HTERT RPE-1 (cell line): ENCODE results near the gene PIK3IP1.
"Not testable (repeated sequence)": the region's sequence is repeated elsewhere in the genome, so short reads cannot be mapped to it uniquely, and the experiment has no call there.

Experiments
- in situ Hi-C: fragments of 300-500 bp; cut with MboI; formaldehyde crosslinking; loops from 4 replicates; pipeline ENCODE4 v1.14.3; 2020; ENCODE audit warnings: low sequenced_read_pairs

PIK3IP1 gene, protein sequence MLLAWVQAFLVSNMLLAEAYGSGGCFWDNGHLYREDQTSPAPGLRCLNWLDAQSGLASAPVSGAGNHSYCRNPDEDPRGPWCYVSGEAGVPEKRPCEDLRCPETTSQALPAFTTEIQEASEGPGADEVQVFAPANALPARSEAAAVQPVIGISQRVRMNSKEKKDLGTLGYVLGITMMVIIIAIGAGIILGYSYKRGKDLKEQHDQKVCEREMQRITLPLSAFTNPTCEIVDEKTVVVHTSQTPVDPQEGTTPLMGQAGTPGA

DNA sequence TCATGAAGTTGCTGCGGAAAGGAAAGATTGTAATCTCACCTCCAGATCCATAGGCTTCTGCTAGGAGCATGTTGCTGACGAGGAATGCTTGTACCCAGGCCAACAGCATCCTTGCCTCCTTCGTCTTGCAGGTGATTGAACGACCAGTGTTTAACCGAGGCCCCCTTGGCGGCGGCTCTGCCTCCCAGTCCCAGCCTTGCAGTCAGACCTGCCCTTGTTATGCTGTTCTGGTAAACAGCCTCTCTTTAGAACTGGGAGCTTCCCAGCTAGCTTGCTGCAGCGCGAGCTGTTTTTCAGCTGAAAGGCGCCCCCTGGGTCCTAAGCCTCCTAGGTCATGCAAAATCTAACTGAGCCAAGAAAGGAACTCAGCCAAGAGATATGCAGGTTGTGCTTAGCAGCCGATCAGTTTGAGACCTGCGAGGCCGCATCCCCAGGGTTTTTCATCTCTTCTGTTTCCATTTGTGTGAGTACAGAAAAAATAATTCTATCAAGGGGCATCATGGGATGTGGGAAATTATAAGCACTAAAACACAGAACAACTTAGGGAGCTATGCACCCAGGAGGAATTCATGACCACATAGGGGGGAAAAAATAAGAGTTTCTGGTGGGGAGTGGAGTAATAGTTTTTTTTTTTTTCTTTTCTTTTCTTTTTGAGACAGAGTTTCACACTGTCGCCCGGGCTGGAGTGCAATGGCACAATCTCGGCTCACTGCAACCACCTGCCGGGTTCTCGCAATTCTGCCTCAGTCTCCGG, at the start of gene PIK3IP1:
Gene PIK3IP1, minus strand, starts transcription at position 253 of the 754 bp plus-strand sequence. Its CDS starts 144 bp downstream, at position 109.
- in situ Hi-C loops, result no loop called here

DNA sequence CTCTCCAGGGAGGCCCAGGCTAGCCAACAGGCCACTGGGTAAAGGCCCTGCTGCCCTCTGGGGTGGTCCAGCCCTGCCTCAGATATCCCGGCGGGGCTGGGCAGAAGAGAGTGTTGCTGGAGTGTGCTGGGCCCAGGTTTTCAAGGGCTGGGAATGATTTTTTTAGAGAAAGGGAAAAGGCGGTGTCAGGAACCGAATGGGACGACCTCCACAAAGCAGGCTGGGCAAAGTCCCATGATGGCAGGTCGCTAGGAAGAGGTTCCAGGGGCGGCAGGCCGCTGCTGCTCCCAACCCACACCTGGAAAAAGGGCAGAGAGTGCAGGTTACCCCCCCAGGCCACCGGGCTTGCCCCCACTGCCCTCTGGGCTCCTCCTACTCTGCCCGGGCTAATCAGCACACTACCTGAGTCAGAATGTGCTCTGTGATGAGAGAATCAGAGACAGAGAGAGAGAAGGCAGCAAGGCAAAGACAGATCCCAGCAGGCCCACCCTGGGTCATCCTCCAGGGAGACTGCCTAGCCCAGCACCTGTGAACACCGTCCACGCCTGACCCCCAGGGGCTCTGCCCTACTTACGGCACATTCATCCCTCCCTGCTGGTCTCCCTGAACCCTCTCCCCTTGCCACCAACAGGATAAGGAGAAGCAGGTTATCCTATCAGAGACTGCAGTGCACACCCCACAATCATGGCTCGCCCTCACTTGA, 49.2 kb upstream of the PIK3IP1 start:
- in situ Hi-C loops, result no loop called here

DNA sequence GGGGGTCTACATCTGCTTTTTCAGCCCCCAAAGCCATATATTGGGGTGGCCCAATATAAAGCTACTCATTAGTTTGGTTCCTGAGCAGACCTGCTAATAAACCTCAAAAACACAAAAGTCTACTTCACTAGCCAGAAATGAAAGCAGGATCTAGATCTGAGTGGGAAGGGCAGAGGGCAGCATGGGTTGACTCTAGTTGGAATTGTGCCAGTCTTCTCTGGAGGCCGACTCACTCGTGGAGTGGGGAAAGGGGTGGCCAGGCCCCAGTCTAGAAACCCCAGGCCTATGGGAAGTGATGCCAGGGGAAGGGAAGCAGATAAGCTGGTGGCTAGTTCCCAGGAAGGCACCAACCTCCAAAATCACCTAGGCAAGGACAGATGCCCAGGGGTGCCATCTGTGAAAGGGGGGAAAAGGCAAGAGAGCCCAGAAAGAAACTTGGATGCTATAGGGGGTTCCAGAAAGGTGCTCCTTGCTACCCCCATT, 48.5 kb upstream of the PIK3IP1 start:
- in situ Hi-C loops, result no loop called here

DNA sequence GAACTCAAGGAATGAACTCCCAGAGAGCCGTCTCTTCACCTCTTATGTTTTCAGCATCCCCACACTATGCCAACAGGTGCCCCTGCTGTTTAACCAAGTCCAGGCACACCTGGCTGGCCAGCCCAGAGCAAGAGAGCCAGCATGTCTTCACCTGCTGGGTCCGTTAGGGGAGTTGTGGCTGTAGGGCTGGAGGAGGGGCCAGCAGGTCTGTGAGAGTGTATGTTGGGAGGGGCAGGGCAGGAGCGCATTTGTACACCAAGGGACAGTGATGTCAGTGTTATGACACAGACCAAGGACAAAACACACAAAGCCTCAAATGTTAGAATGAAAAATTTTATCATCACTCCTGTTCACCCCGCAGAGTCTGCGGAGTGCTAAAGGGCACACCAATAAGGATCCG, 48.1 kb upstream of the PIK3IP1 start:
- in situ Hi-C loops, result no loop called here

DNA sequence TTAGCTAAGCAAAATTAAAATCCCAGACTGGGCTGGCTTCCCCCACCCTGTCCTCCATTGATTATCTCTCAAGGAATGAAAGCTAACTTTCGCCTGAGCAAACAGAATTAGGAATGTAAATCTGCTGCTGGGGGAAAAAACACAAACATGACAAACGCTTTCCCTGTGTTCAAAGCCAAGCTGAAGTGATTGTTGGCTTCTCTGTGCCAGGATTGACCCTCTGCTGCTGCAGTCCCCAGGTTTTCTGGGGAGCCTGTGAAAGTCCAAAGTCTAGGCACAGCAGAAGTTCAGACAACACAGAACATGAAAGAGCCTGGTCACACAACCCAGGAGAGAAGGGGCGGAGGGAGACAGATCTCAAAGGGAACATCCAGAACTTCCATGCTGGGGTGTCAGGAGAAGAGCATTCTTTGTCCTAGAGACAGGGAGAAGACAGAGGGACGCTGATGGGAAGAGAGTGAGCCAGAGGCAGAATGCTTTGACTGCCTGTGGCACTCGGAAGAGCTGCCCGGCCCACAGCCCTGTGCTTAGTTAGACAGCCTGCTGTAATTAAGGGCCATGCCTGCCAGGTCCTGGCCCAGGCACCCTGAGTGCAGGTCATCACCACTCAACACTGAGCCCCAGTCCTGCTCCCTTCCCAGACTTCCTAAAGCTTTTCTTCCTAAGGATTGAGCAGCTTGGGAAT, 47.0 kb upstream of the PIK3IP1 start:
- in situ Hi-C loops, result no loop called here

DNA sequence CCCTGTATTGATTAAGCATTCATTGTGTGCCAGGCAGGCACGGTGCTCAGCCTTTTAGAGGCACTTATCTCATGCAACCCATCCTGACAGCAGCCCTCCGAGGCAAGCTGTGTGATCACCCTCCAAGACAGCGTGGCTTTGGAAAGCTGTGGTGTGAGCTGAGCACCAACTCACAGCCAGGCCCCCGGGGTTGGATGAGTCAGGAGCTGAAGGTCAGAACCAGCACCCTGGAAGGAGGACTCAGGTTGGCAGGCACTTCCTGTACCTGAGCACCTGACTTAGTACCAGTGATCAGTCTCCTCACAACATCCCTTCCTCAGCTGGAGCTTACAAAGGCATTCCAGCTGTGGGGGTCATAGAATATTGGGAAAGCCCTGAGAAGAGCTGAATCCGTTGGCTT, 44.9 kb upstream of the PIK3IP1 start:
- in situ Hi-C loops, result no loop called here

DNA sequence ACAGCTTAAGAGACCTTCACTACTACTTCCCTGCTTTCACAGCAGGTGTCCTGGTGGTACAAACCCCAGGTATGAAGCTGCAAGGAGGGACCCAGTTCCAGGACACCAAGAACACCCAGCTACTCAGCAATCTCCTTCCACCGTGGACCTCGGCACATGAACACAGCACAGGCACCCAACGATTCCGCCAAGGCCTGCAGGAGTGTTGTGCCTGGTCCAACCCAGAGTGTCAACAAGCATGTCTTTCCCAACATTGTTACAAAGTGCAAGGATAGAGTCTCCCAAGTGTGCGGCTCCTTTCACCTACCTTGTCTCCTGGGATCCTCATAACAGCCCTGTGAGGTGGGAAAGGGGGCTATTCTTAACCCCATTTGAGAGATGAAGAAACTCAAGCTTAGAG, 42.0 kb upstream of the PIK3IP1 start:
- in situ Hi-C loops, result no loop called here

DNA sequence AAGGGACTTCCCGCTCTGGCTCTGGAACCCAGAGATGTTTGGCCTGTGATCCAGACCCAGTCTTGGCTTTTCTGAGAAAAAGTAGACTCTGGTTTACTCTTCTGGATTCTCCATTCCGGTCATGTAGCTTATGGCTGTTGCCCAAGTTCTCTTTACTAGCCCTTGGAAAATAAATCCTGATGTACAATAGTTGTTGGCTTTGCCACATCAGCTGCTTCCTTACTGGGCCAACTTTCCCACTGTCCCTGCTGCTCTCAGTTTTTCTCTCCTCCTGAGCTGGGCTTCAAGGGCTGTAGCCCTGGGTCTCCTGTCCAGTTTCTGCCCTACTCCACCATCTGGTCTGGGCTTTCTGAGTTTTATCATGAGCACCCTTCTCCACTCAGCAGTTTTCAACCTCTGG, 41.4 kb upstream of the PIK3IP1 start:
- in situ Hi-C loops, result no loop called here

DNA sequence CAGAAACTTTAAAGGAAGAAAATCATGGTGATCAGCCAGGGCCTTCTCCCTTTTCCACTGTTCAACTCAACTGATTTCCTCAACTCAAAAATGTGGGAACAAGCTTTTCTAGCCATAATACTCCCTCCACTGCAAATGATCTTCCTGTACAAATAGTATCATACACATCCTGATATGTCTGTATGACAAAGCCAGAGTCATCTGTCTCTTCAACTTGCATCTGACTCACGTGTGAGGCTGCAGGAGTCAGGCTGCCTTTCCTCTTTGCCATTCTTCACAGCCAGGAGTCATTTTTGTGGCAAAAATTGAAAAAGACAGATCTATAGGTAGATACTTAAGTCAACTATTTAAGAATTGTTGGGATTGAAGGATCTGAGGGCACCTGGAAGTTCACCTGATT, 40.6 kb upstream of the PIK3IP1 start:
- in situ Hi-C loops, result no loop called here

DNA sequence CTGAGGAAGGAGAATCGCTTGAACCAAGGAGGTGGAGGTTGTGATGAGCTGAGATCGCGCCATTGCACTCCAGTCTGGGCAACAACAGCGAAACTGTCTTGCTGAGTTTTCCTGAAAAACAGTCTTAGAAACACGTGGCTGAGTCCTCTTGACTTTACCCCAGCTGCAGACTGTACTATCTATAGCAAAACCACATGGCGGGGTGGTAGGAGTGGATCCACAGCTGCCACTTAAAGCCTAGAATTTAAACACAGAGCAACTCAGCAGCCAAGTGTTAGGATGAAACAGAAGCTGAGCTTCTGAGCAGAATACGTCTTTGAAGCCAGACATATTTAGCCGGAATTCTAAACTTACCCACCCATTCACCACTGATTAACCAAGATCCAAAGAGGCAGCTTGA, 39.7 kb upstream of the PIK3IP1 start:
- in situ Hi-C loops, result no loop called here

DNA sequence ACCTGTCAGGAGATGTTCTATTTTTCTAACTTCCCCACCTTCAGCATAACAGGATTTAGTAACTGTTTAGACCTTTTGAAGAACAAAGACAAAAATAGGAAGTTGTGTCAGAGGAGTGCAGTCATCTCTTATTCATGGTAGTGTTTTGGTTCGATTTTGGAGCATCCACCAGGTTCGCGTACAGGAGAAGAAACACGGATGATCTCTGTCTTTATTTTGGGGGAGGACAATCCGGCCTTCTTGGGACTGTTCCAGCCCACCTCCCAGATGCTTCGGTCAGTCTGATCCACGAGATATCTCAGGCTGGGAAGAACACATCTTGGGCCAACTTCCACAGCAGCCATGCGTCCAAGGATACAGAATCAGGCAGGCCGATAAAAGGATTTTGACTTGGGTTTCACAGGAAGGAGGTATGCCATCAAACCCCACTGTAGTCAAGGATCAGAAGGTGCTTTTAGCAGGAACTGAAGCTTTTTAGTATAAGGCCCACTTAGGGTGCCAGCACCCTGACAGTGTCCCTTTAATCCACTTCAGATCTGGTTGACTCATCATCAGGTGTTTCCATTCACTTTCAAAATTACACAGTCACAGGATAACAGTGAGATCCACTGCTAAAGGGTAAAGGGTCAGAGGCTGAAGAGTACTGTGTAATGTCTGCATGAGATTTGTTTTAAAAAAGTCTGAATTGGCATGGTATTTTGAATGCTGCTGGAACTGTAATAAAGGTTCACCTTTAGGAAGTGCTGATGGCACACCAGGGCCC, 37.3 kb upstream of the PIK3IP1 start:
- in situ Hi-C loops, result no loop called here

DNA sequence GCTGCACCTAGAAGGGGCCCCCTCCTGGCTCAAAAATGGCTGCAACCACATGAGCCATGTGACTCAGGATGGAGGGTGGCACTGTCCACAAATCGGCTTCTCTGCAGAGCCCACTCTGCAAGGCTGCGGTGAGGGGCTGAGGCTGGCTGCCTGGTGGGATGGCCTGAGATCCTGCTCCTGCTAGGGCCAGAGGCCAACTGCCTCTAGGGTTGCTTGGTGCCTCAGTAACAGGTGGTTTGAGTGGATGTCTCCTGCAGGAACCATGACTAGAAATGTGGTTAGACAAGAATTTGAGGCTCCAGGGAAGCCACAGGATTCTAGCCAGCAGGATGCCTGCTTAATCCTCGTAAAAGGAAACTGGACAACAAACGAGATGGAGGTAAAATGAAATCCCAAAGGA, 36.7 kb upstream of the PIK3IP1 start:
- in situ Hi-C loops, result no loop called here

DNA sequence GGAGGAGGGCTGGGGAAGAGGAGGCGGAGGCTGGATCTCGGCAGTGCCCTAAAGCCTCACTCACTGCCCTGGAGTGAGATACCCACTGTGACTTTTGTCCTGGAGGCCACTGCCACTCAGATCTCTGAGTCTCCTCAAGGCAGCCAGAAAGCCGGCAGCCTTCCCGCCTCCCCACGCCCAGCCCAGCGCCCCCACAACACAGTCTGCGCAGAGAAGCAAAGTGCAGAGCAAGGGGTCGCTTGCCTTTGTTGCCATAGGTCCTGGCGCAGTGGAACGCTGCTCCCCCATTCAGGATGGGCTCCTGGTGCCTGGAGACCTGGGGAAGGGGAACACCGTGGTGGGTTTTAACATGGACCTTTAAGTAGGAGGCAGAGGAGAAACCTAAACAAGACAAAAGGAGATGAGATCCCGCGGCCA, 36.3 kb upstream of the PIK3IP1 start:
- in situ Hi-C loops, result no loop called here

DNA sequence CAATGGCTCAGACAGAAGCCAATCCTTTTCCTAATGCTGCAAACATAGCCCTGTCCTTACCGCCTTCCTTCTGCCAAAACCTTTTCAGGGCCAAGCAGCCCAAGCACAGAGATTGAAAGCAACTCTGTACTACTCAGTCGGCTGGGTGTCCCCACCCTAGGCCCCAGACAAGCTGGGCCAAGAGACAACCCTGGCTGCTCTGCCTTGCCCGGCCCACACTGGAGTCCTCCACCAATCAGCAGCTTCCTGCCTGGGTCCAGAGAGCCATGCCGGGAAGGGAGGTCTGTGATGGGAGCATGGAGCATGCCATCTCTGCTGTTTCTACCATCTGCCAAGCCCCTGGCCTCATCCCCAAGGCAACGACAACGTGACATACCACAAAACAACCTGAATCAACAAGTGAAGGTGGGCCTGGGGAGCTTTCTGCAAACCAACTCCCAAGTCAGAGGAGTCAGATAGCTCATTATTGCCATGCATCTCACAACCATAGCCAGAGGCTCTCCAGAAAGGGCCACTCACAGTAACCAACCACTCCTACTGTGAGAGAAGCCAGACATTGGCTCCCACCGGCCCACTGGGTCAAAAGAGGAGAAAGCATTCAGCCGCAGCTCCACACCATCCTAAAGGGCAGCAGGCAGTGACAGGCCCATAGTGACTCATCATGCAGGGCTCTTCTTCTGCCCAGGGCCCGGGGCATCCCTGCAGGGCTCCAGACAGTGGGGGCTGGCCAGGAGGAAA, 35.7 kb upstream of the PIK3IP1 start:
- in situ Hi-C loops, result no loop called here

DNA sequence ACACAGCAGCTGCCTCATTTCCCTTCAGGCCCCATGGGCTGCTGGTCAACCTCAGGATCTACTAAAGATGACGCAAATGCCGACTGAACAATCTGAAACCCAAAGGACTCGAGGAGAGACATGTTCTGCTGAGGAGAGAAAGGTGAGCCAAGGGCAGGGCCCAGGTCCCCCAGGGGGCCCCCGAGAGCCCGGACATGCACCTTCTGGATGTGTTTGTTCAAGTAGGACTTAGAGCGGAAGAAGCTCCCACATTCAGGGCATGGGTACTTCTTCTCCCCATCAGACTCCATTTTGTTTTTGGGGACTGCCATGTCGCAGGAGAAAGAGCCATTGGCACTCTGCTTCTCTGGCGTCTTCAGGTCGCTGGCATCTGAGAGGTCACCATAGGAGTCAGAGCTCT, 34.6 kb upstream of the PIK3IP1 start:
- in situ Hi-C loops, result no loop called here

DNA sequence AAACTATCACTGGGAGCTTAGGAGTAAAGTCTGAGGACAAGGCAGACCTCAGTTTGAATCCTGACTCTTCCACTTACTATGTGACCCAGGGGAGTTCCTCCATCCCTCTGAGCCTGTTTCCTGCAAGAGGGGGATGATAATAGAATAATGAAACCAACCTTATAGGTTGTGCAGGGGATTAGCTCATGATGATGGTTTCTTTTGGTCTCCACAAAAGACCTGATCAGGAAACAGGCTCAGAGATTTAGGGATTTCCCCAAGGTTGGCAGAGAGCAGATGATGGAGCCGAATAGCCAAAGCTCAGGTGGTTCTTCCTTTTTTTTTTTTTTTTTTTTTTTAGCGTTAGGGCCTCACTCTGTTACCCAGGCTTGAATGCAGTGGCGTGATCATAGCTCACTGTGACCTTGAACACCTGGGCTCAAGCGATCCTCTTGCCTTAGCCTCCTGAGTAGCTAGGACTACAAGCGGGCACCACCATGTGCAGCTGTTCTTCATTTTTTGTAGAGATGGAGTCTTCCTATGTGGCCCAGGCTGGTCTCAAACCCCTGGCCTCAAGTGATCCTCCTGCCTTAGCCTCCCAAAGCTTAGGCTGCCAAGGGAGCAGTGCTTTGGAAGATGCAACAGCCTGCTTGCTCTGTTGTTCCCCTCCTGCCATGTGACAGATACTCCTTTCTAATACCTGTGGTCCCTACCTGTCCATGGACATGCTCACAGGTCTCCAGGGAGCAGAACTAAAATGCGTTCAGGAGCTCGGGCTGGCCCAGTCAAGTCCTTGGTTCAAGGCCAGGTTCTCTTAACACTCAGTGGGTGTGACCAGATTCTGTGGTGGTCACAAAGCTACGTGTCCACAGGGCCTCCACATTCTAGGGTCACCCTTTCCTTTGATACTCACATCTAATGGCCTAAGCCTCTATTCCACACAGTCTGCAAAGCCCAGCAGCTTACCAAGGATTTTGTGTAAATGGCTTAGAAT, 31.6 kb upstream of the PIK3IP1 start:
- in situ Hi-C loops, result no loop called here

DNA sequence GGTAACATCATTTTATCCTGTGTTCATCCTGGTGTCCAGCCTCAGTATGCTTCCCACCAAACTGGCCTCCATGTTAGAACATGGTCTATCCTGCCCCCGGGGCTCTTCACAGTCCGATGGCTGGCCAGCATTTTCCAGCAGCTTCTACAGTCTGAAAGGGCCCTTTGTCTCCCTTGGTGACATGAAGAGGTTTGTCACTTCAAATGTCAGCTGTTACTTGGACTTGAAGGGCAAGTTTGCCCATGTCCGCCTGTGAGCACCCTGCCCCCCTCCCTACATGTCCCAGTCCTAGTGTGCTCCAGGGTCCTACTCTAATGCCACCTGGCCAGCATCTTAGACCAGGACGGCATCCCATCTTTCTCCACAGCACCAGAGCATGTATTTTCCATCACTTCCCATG, 29.1 kb upstream of the PIK3IP1 start:
- in situ Hi-C loops, result no loop called here

DNA sequence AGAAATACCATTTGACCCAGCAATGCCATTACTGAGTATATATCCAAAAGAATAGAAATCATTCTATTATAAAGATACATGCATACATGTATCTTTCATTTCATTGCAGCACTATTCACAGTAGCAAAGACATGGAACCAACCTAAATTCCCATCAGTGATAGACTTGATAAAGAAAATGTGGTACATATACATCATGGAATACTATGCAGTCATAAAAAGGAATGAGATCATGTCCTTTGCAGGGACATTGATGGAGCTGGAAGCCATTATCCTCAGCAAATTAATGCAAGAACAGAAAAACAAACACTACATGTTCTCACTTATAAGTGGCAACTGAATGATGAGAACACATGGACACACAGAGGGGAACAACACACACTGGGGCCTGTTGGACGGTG, 21.9 kb upstream of the PIK3IP1 start:
- in situ Hi-C loops, result not testable (repeated sequence)
